ENCODE data around the gene VIPR2. TPM values are rescaled to one million over a fixed set of nuclear protein-coding genes. Genes with fewer than 3 reads are reported as not detected.
A peak's percentile ranks its signal among the peaks of the same experiment; 100 is the strongest.

VIPR2 gene
- total RNA-seq, 1 donor from 2014 or later, result not detected

- no peak for DNase-seq (ENCODE audit: low read depth)
Observed at GRCh38 chr7:159121476-159121875, 23.2 kb downstream of the VIPR2 start.

- DNase-seq (ENCODE audit: low read depth), result no peak
Observed at GRCh38 chr7:159121068-159121467, 23.6 kb downstream of the VIPR2 start.

- no peak for DNase-seq (ENCODE audit: low read depth)
Observed at GRCh38 chr7:159120540-159120919, 24.1 kb downstream of the VIPR2 start.

- no peak for DNase-seq (ENCODE audit: low read depth)
Observed at GRCh38 chr7:159119851-159120539, 24.7 kb downstream of the VIPR2 start.

GRCh38 chr7:159119026-159119741 is 25.5 kb downstream of the VIPR2 start:
- no peak for DNase-seq (ENCODE audit: low read depth)

- no peak for DNase-seq (ENCODE audit: low read depth)
Observed at GRCh38 chr7:159118623-159119022, 26.0 kb downstream of the VIPR2 start.

GRCh38 chr7:159118197-159118595 is 26.5 kb downstream of the VIPR2 start:
- DNase-seq (ENCODE audit: low read depth), result no peak

GRCh38 chr7:159117366-159118196 is 27.1 kb downstream of the VIPR2 start:
- DNase-seq (ENCODE audit: low read depth), result no peak

GRCh38 chr7:159116581-159117339 is 27.9 kb downstream of the VIPR2 start:
- no peak for DNase-seq (ENCODE audit: low read depth)

GRCh38 chr7:159115601-159116501 is 28.8 kb downstream of the VIPR2 start:
- no peak for DNase-seq (ENCODE audit: low read depth)

GRCh38 chr7:159114981-159115380 is 29.7 kb downstream of the VIPR2 start:
- DNase-seq (ENCODE audit: low read depth), result no peak

- no peak for DNase-seq (ENCODE audit: low read depth)
Observed at GRCh38 chr7:159114096-159114495, 30.6 kb downstream of the VIPR2 start.

- DNase-seq (ENCODE audit: low read depth), result no peak
Observed at GRCh38 chr7:159113056-159113455, 31.6 kb downstream of the VIPR2 start.

GRCh38 chr7:159112136-159113011 is 32.3 kb downstream of the VIPR2 start:
- no peak for DNase-seq (ENCODE audit: low read depth)

GRCh38 chr7:159109653-159110035 is 35.0 kb downstream of the VIPR2 start:
- no peak for DNase-seq (ENCODE audit: low read depth)

GRCh38 chr7:159108941-159109652 is 35.6 kb downstream of the VIPR2 start:
- DNase-seq (ENCODE audit: low read depth), result no peak

- no peak for DNase-seq (ENCODE audit: low read depth)
Observed at GRCh38 chr7:159108491-159108890, 36.2 kb downstream of the VIPR2 start.

- peak; percentile 14 for DNase-seq (ENCODE audit: low read depth)
Observed at GRCh38 chr7:159107161-159107892, 37.3 kb downstream of the VIPR2 start.
